A549 (cell line): ENCODE data around the gene SFXN3. TPM values are rescaled to one million over a fixed set of nuclear protein-coding genes. Genes with fewer than 3 reads are reported as not detected.

ENCODE experiments used
- ATAC-seq, 2 experiments: fragments of 200-7000 bp in 1 of 2; fragments of >200 bp in 1 of 2; cut with Nextera tagmentation in 1 of 2; cut with Tn5 transposase in 1 of 2; 3 replicates each; pipeline versions ENCODE4 v1.8.0 to v1.9.1; 2018 to 2020; ENCODE audit warnings: mild to moderate bottlenecking in 1 of 2, moderate library complexity in 1 of 2
- CTCF ChIA-PET: fragments of 300-600 bp; sonication (Branson Sonifier 250); formaldehyde crosslinking; extraction: SDS; loops from one replicate; lab custom pipeline; 2021; ENCODE audit warnings: antibody characterized with exemption, inconsistent platforms; lab: Yijun Ruan, JAX
- POLR2A ChIA-PET: fragments of 350-600 bp; formaldehyde crosslinking; extraction: SDS; loops from one replicate; lab custom pipeline; 2021; ENCODE audit warnings: antibody characterized with exemption, inconsistent platforms; lab: Yijun Ruan, JAX
- DNase-seq, 2 experiments: peaks; one replicate each; pipeline versions ENCODE4 v3.0.0 to v3.0.0-alpha.2; 2011 to 2016; ENCODE audit warnings: low read depth in 1 of 2, low spot score in 1 of 2
- FAIRE-seq: peaks from 2 replicates; lab custom pipeline; 2011; peaks lifted over from hg19 to GRCh38; lab: Jason Lieb, UNC
- H3K27ac ChIP-seq, 2 experiments: fragments of >200 bp; sonication (Bioruptor Twin); formaldehyde crosslinking; 3 replicates each; pipeline ENCODE4 v1.5.1; 2016 to 2017
- H3K4me1 ChIP-seq: fragments of >200 bp; sonication (Bioruptor Twin); formaldehyde crosslinking; 3 replicates; pipeline ENCODE4 v1.6.1; 2016
- H3K4me2 ChIP-seq: fragments of >200 bp; sonication (Bioruptor Twin); formaldehyde crosslinking; 3 replicates; pipeline ENCODE4 v1.6.1; 2016
- H3K4me3 ChIP-seq: fragments of >200 bp; sonication (Bioruptor Twin); formaldehyde crosslinking; 3 replicates; pipeline ENCODE4 v1.5.1; 2016
- H3K9me3 ChIP-seq: fragments of >200 bp; sonication (Bioruptor Twin); formaldehyde crosslinking; 3 replicates; pipeline ENCODE4 v1.6.1; 2016
- CBX8 ChIP-seq: fragments of 200-600 bp; sonication (generic); IDR thresholded peaks from 2 replicates; pipeline ENCODE4 v1.6.1; 2016
- CHD4 ChIP-seq: fragments of 200-600 bp; sonication (generic); IDR thresholded peaks from 2 replicates; pipeline ENCODE4 v1.6.1; 2016; ENCODE audit warnings: antibody characterized with exemption, mild to moderate bottlenecking, borderline replicate concordance
- E2F6 ChIP-seq: IDR thresholded peaks from 2 replicates; pipeline ENCODE4 v1.6.1; 2012; ENCODE audit warnings: low read depth, borderline replicate concordance
- ESRRA ChIP-seq: fragments of 150-350 bp; IDR thresholded peaks from 2 replicates; pipeline ENCODE4 v1.6.1; 2014; ENCODE audit warnings: mild to moderate bottlenecking, low read length, borderline replicate concordance
- FOXS1 ChIP-seq: fragments of 250-450 bp; sonication (Bioruptor Pico); IDR thresholded peaks from 2 replicates; pipeline ENCODE4 v1.5.0; 2020; ENCODE audit warnings: mild to moderate bottlenecking, moderate library complexity
- HOXB13 ChIP-seq: fragments of 250-450 bp; sonication (Bioruptor Pico); IDR thresholded peaks from 2 replicates; pipeline ENCODE4 v1.5.0; 2020; ENCODE audit warnings: low read depth, mild to moderate bottlenecking, moderate library complexity
- MAZ ChIP-seq: fragments of 150-350 bp; IDR thresholded peaks from 2 replicates; pipeline ENCODE4 v1.6.1; 2014; ENCODE audit warnings: antibody characterized with exemption, low read depth, low read length, borderline replicate concordance
- NFE2L2 ChIP-seq: fragments of 150-350 bp; conservative IDR thresholded peaks from 2 replicates; pipeline ENCODE4 v1.6.1; 2014; ENCODE audit warnings: low read length
- NPAS2 ChIP-seq: fragments of 250-450 bp; sonication (Bioruptor Pico); IDR thresholded peaks from 2 replicates; pipeline ENCODE4 v1.8.0; 2022; ENCODE audit warnings: mild to moderate bottlenecking, moderate library complexity, borderline replicate concordance
- PBX3 ChIP-seq: IDR thresholded peaks from 2 replicates; pipeline ENCODE4 v1.6.1; 2012
- POLR2AphosphoS2 ChIP-seq: conservative IDR thresholded peaks from 2 replicates; pipeline ENCODE4 v1.6.1; 2012; ENCODE audit warnings: low read length, improper control_type of control experiment, inconsistent platforms
- RAD21 ChIP-seq, 2 experiments: fragments of >200 bp in 1 of 2; sonication (Bioruptor Twin) in 1 of 2; formaldehyde crosslinking in 1 of 2; IDR thresholded peaks in 1 of 2; conservative IDR thresholded peaks in 1 of 2; 2 replicates in 1 of 2; 3 replicates in 1 of 2; pipeline ENCODE4 v1.6.1; 2012 to 2018; ENCODE audit warnings: inconsistent platforms in 1 of 2
- RARB ChIP-seq: fragments of 250-450 bp; sonication (Bioruptor Pico); IDR thresholded peaks from 2 replicates; pipeline ENCODE4 v1.8.0; 2021; ENCODE audit warnings: mild to moderate bottlenecking, moderate library complexity
- REST ChIP-seq: fragments of 200-600 bp; sonication (generic); IDR thresholded peaks from 2 replicates; pipeline ENCODE4 v1.6.1; 2016; ENCODE audit warnings: antibody characterized with exemption, mild to moderate bottlenecking, moderate library complexity
- RFX5 ChIP-seq: fragments of 450-650 bp; IDR thresholded peaks from 2 replicates; pipeline ENCODE4 v1.7.1; 2014; ENCODE audit warnings: antibody characterized with exemption, mild to moderate bottlenecking, moderate library complexity
- SMC3 ChIP-seq: fragments of >200 bp; sonication (Bioruptor Twin); formaldehyde crosslinking; IDR thresholded peaks from 3 replicates; pipeline ENCODE4 v1.6.1; 2018; ENCODE audit warnings: inconsistent platforms
- SREBF2 ChIP-seq: fragments of 450-650 bp; IDR thresholded peaks from 2 replicates; pipeline ENCODE4 v1.6.1; 2014; ENCODE audit warnings: mild to moderate bottlenecking, moderate library complexity
- ZFP36 ChIP-seq: fragments of 450-650 bp; IDR thresholded peaks from 2 replicates; pipeline ENCODE4 v1.6.1; 2014; ENCODE audit warnings: borderline replicate concordance; ENCODE audit not compliant: partially characterized antibody
- WGBS: methylation state at CpG from one replicate; pipeline ENCODE4 v1.1.6; 2017; ENCODE audit errors: missing lambda C conversion rate; 5-methylcytosine and 5-hydroxymethylcytosine counted together
- polyA plus RNA-seq, 4 experiments: library from polyadenylated mRNA; depleted of rRNA in 3 of 4; stranded (reverse); fragments of >200 nt; fragmentation: RNase III in 1 of 4; extraction: RNeasy Plus Mini Kit Qiagen cat#74134 plus additional on column Dnase treatment in 1 of 4; gene quantifications; 2 replicates in 3 of 4; 3 replicates in 1 of 4; pipeline ENCODE4 v1.2.3, GENCODE V29; 2011 to 2017
- TF ChIP-seq, protein P1 (sequence below): fragments of >200 bp; sonication (Bioruptor Twin); formaldehyde crosslinking; IDR thresholded peaks from 3 replicates; pipeline ENCODE4 v1.5.1; 2016
- TF ChIP-seq, protein P2 (sequence below): fragments of >200 bp; sonication (Bioruptor Twin); formaldehyde crosslinking; IDR thresholded peaks from 2 replicates; pipeline ENCODE4 v1.6.1; 2016

Gene SFXN3
- polyA plus RNA-seq, 2 of the 4 experiments (the other 2 are of a cell fraction): 26.3 to 33.7 TPM

GRCh38 chr10:101069441-101069840, 38.4 kb downstream of the SFXN3 start:
- no peak overlapping the region for H3K4me2 ChIP-seq
- no peak overlapping the region for H3K27ac ChIP-seq
- no peak for ATAC-seq
- no peaks in the 10 kb centered on the region for H3K9me3 ChIP-seq
- TF ChIP-seq FOXS1 (CRISPR knock-in tag) (no peak), NPAS2 (no peak)
- TF ChIP-seq, all 56 proteins: peak for 0
- CTCF ChIA-PET: interaction anchor here (1.3 to 65.1 kb wide), 4 partner anchors 8 to 73 kb away, joined by 4 to 2364 read pairs (median 1186); partner anchors contain the start of genes KAZALD1, PDZD7 and SFXN3
- POLR2A ChIA-PET: no interaction called here
- H3K4me3 ChIP-seq: no peak overlapping the region
- H3K4me1 ChIP-seq: peaks cover 12% of the 10 kb centered on the region
- WGBS: 71% methylated on average over 5 of the region's 5 CpGs
- FAIRE-seq (no peak), DNase-seq (no peak)

GRCh38 chr10:101070098-101070497, 39.1 kb downstream of the SFXN3 start:
- Histone ChIP-seq H3K4me2 (no peak overlapping the region), H3K9me3 (no peaks in the 10 kb centered on the region), H3K27ac (no peak overlapping the region), H3K4me3 (no peak overlapping the region), H3K4me1 (peaks cover 9% of the 10 kb centered on the region)
- FAIRE-seq (no peak), DNase-seq (no peak), ATAC-seq (no peak)
- ChIA-PET CTCF (interaction anchor here (1.9 to 65.1 kb wide), 3 partner anchors 7 to 72 kb away, joined by 9 to 2364 read pairs (median 2364); partner anchors contain the start of genes KAZALD1, PDZD7 and SFXN3), POLR2A (no interaction called here)
- no peak for TF ChIP-seq RFX5
- TF ChIP-seq MAZ: no peak
- TF ChIP-seq PBX3: no peak
- no peak for TF ChIP-seq RARB (CRISPR knock-in tag)
- no peak for TF ChIP-seq ESRRA
- TF ChIP-seq NFE2L2: no peak
- no peak for TF ChIP-seq POLR2AphosphoS2
- TF ChIP-seq ZFP36: no peak
- TF ChIP-seq, protein P1, sequence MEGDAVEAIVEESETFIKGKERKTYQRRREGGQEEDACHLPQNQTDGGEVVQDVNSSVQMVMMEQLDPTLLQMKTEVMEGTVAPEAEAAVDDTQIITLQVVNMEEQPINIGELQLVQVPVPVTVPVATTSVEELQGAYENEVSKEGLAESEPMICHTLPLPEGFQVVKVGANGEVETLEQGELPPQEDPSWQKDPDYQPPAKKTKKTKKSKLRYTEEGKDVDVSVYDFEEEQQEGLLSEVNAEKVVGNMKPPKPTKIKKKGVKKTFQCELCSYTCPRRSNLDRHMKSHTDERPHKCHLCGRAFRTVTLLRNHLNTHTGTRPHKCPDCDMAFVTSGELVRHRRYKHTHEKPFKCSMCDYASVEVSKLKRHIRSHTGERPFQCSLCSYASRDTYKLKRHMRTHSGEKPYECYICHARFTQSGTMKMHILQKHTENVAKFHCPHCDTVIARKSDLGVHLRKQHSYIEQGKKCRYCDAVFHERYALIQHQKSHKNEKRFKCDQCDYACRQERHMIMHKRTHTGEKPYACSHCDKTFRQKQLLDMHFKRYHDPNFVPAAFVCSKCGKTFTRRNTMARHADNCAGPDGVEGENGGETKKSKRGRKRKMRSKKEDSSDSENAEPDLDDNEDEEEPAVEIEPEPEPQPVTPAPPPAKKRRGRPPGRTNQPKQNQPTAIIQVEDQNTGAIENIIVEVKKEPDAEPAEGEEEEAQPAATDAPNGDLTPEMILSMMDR: no peak
- no peak for TF ChIP-seq REST
- TF ChIP-seq, protein P2, sequence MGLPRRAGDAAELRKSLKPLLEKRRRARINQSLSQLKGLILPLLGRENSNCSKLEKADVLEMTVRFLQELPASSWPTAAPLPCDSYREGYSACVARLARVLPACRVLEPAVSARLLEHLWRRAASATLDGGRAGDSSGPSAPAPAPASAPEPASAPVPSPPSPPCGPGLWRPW: no peak
- TF ChIP-seq CHD4: no peak
- TF ChIP-seq CBX8: no peak
- TF ChIP-seq RAD21 (conservative IDR thresholded peaks at IDR 0.05 in 1 of 2, IDR thresholded peaks at IDR 0.05 in 1 of 2): no peak
- no peak for TF ChIP-seq SMC3
- TF ChIP-seq E2F6: no peak
- TF ChIP-seq SREBF2: no peak
- TF ChIP-seq HOXB13 (CRISPR knock-in tag): no peak
- no peak for TF ChIP-seq FOXS1 (CRISPR knock-in tag)
- WGBS: 59% methylated on average over 3 of the region's 3 CpGs
